ENCODE results near the gene CBX2. TPM values are rescaled to one million over a fixed set of nuclear protein-coding genes. Genes with fewer than 3 reads are reported as not detected.

Gene CBX2
- total RNA-seq, 1 experiment from 2014 or later: 79.4 TPM

GRCh38 chr17:79792984-79793923, 15.3 kb downstream of the CBX2 start:
- H3K9me3 Mint-ChIP-seq: peaks cover 0 to 3% of the 10 kb centered on the region in 2 experiments; a peak in 1 of 5 replicates
- no peaks in the 10 kb centered on the region for H4K20me1 ChIP-seq (ENCODE audit: control insufficient read depth, insufficient read depth, insufficient read length)
- H2BK120ac ChIP-seq (ENCODE audit: low read depth, low read length, poor library complexity, severe bottlenecking): no peak overlapping the region
- H3K4me1 Mint-ChIP-seq: peaks cover 26 to 47% of the 10 kb centered on the region in 2 experiments
- H3K56ac ChIP-seq (ENCODE audit: insufficient read length, low read depth, low read length): no peak overlapping the region
- H3K27me3 ChIP-seq (ENCODE audit: insufficient read depth, low read length): peaks cover 75% of the 10 kb centered on the region
- H3K9me3 ChIP-seq (ENCODE audit: control insufficient read depth, low read depth, low read length): no peaks in the 10 kb centered on the region
- H3K23ac ChIP-seq (ENCODE audit: insufficient read length, low read depth, low read length): no peak overlapping the region
- H2AFZ ChIP-seq (ENCODE audit: low read length): no peak overlapping the region
- no peak for TF ChIP-seq CTCF (conservative IDR thresholded peaks at IDR 0.05)
- H3K27ac ChIP-seq (ENCODE audit: insufficient read length, low read depth, low read length): no peak overlapping the region
- no peak overlapping the region for H2BK15ac ChIP-seq (ENCODE audit: low read depth, low read length)
- H3K36me3 Mint-ChIP-seq (ENCODE audit: insufficient read depth in 1 of 3, low read depth in 3 of 3): no peaks in the 10 kb centered on the region; a peak in 2 of 7 replicates
- peaks cover 17% of the 10 kb centered on the region for H3K23me2 ChIP-seq (ENCODE audit: insufficient read length, low read depth, low read length, poor library complexity, severe bottlenecking)
- H3K4me2 ChIP-seq (ENCODE audit: insufficient read depth, insufficient read length, low read length): peak overlapping the region; percentile 36
- no peak overlapping the region for H4K5ac ChIP-seq (ENCODE audit: insufficient read length, low read depth, low read length)
- no peak overlapping the region for H3K27ac Mint-ChIP-seq
- peaks cover 6% of the 10 kb centered on the region for H3K4me1 ChIP-seq (ENCODE audit: insufficient read depth, low read length)
- H2BK5ac ChIP-seq (ENCODE audit: insufficient read length, low read length): no peak overlapping the region
- no peak overlapping the region for H2AK5ac ChIP-seq (ENCODE audit: insufficient read length, low read length)
- H3K4ac ChIP-seq (ENCODE audit: low read depth, low read length): no peak overlapping the region
- no peak overlapping the region for H2BK12ac ChIP-seq (ENCODE audit: insufficient read length, low read depth, low read length)
- no peak overlapping the region for H3T11ph ChIP-seq (ENCODE audit: low read length)
- no CpG with 5 or more reads among the region's 63 CpGs for WGBS (ENCODE audit: extremely low coverage, insufficient read length, low lambda C conversion rate)
- H2BK20ac ChIP-seq (ENCODE audit: low read depth, low read length, poor library complexity, severe bottlenecking): no peak overlapping the region
- H3K4me3 Mint-ChIP-seq: peak overlapping the region; percentile 0 to 73; a peak in 3 of 5 replicates
- no peak overlapping the region for H4K8ac ChIP-seq (replicated peaks; ENCODE audit: insufficient read length, low read depth, low read length)
- no peaks in the 10 kb centered on the region for H3K79me2 ChIP-seq (ENCODE audit: insufficient read depth, low read length)
- H3K18ac ChIP-seq (ENCODE audit: insufficient read length, low read depth, low read length): peak overlapping the region; percentile 15
- no peaks in the 10 kb centered on the region for H3K79me1 ChIP-seq (ENCODE audit: insufficient read depth, low read depth, low read length, poor library complexity, severe bottlenecking)
- H4K91ac ChIP-seq (ENCODE audit: insufficient read length, low read depth, low read length): no peak overlapping the region
- no peak overlapping the region for H3K9ac ChIP-seq (ENCODE audit: extremely low read depth, insufficient read length, low read length)
- no peak overlapping the region; the same call in 1 of the 2 replicates for H3K14ac ChIP-seq (ENCODE audit: insufficient read depth, low read length)
- no peak for DNase-seq
- H3K27me3 Mint-ChIP-seq (ENCODE audit: low read depth): peaks cover 89% of the 10 kb centered on the region
